NOMO-1 treated with DMSO at 0.1 percent for 48 hours (cell line): Measurements from ENCODE around the gene TMEM132D.

Experiments
- DNase-seq: peaks from one replicate; lab custom pipeline; 2025; ENCODE audit not compliant: unreplicated experiment; lab: John Stamatoyannopoulos, UW

TMEM132D gene

DNA sequence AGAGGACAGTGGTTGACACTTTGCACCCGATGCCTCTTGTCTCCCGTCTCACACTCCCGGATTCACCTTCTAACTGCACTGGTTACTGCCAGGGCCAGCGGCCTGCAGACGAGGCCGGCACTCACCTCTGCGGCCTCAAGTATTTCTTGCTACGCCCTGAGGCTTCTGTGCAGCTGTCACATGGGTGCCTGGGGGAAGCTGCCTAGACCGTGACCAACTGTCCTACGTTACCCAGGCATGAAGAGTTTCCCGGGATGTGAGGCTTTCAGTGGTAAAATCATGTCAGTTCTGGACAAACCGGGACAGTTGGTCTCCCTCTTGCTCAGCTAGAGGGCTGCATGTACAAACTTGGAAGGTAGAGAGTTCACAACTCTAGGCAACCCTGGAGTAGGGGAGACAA is 776.1 kb downstream of the TMEM132D start:
- no peak for DNase-seq

DNA sequence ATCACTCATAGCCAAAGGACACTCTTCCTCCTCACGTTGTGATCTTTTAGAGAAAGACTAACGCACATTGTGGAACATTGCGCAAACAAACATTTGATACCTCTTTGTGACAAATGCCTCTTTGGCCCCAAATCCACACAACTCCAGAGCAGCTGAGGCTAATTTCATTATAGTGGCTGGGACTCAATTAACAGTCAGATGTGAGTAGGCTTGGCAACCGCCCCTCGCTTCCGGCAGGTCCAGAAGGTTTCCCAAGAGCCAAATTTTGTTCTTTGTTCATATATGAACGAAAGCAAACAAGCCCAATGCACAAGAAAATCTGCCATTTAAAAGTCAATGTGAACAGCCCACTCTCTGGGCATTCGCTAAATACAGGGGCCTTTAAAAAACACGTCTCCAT is 776.6 kb downstream of the TMEM132D start:
- no peak for DNase-seq

GRCh38 chr12:129119537-129119936 is 784.3 kb downstream of the TMEM132D start:
- no peak for DNase-seq

DNA sequence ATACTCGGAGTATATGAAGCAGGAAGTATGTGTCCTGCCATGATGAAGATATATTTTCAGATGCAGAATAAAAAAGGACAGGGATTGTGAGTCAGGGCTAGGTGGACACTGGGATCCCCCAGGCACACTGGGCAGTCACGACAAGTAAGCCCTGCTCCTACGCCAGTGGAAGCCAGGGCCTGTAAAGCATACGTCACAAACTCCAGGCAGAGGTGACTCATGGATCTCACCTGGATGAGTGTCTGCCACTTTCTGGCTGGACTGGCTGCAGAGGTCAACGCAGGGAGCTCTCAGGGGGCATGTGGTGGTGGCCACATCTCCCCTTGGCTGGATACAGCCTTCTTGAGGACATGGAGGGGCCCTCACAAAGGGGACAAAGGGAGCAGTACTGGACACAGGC is 788.3 kb downstream of the TMEM132D start:
- DNase-seq: no peak

DNA sequence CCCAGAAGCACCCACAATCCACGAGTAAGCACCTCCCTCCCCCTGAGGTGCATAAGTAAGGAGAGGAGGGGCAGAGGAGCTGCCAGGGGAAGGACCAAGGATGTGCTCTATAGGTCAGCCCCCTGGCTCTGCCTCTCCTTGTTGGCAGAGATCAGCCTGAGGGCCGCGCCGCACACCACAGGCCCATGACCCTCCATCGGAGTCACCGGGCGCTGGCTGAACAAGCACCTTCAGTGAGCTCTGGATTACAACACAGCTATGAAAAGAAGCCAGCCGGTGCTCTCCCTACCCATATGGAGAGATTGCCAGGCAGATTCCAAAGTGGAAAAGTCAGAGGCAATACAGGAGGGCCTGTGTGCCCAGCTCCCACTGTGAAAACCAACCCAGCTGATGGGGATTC is 793.2 kb downstream of the TMEM132D start:
- DNase-seq: no peak

- no peak for DNase-seq
Observed at GRCh38 chr12:129109174-129110001, 794.4 kb downstream of the TMEM132D start.

DNA sequence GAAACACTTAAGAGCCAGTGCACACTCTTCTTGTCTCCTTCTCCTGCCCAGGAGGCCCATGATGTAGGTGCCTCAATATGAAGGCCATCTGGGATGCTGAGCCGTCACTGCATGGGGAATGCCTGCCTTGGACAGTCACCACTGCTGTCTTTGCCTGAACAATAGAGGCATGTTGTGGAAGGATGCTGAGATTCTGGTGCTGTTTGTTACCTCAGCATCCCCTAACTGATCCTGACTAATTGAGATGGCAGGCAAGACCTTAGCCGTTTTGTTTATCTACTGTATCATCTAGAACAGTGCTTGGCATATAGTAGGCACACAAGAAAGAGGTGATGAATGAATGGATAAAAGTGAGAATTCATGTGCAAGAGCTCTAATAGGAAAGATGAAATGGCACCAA is 797.1 kb downstream of the TMEM132D start:
- DNase-seq: no peak

- no peak for DNase-seq
Observed at GRCh38 chr12:129103231-129103630, 800.6 kb downstream of the TMEM132D start.

DNA sequence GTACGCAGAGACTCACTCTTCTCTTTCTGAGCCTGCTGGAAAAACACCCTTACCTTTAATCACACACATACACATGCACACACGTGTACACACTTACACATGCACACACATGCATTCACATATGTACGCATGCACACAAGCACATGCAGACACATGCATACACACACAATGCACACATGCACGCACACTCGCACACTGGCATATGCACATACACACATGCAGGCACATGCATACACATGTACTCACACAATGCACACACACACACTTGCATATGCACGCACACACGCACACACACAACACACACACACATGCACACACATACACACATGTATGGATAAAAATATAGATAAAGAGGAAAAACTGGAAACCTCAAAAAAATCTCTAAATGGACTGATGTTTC is 801.6 kb downstream of the TMEM132D start:
- no peak for DNase-seq

GRCh38 chr12:129101816-129102215 is 802.0 kb downstream of the TMEM132D start:
- DNase-seq: no peak

- DNase-seq: no peak
Observed at GRCh38 chr12:129101404-129101803, 802.4 kb downstream of the TMEM132D start.

- no peak for DNase-seq
Observed at GRCh38 chr12:129097451-129097850, 806.4 kb downstream of the TMEM132D start.

DNA sequence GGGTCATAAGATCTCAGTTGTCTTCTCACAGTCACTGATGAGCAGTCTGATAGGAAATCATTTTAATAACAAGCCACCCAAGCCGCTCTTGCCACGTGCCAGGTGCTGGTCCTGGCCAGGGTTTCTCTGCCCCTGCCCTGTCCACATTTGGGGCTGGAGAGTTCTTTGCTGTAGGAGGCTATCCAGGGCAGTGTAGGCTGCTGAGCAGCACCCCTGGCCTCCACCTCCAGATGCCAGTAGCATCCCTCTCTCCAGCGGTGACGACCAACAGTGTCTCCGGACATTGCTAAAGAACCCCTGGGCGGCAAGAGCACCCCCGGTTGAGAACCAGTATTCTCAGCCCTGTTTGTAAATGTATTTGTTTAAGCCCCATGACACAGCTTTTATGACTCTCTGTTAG is 806.9 kb downstream of the TMEM132D start:
- DNase-seq: no peak

DNA sequence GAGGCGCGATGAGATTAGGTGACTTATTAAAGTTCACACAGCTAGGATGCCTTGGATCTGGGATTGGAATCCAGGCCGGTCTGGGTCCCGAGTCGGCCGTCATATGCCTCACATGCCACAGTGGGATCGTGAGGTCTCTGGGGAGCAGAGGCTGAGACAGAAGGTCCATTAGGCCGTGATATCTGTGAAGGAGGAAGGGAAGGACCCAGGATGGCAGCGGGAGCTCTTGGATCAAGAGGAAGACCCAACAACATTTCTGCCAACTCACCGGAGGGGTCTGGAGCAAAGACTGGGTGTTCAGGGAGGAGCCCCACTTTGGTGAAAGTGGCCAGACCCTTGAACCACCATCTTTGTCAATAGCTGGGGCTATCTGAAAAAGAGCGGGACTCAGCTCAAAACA is 807.6 kb downstream of the TMEM132D start:
- no peak for DNase-seq

DNA sequence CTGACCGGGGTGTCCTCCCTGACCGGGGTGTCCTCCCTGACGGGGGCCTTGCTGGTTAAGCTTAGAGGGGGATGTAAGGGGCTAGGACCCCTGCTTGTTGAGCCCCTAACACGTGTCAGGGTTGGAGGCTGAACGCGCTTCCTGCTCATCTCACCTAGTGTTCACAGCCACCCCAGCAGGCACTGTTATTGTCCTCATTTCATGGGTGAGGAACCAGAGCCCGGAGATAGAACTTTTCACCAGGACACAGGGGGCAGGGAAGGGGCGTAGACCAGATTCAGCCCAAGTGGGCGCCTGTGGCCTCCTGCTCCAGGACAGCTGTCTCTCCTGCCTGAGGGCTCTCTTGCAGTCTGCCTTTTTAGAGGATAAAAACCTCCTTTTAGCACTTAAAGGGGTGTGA is 814.2 kb downstream of the TMEM132D start:
- DNase-seq: no peak

GRCh38 chr12:129084875-129085826 is 818.7 kb downstream of the TMEM132D start:
- no peak for DNase-seq

- no peak for DNase-seq
Observed at GRCh38 chr12:129083121-129083840, 820.5 kb downstream of the TMEM132D start.

- DNase-seq: no peak
Observed at GRCh38 chr12:129082441-129082840, 821.4 kb downstream of the TMEM132D start.

- no peak for DNase-seq
Observed at GRCh38 chr12:129081755-129082250, 822.0 kb downstream of the TMEM132D start.

- DNase-seq: no peak
Observed at GRCh38 chr12:129080821-129081220, 823.0 kb downstream of the TMEM132D start.

GRCh38 chr12:129080391-129080790 is 823.4 kb downstream of the TMEM132D start:
- no peak for DNase-seq
